SK-N-SH treated with all-trans-retinoic acid at 6 μM for 48 hours (cell line): ENCODE measurements around the gene MLXIP.

ENCODE experiments used
- ARNTL ChIP-seq: fragments of 450-650 bp; formaldehyde crosslinking; IDR thresholded peaks from 2 replicates; pipeline ENCODE4 v1.5.0; 2020; ENCODE audit warnings: low read depth, mild to moderate bottlenecking, moderate library complexity, borderline replicate concordance
- ESRRG ChIP-seq: fragments of 250-450 bp; sonication (Bioruptor Pico); IDR thresholded peaks from 2 replicates; pipeline ENCODE4 v1.6.1; 2021; ENCODE audit warnings: mild to moderate bottlenecking
- GLIS3 ChIP-seq: fragments of 250-450 bp; sonication (Bioruptor Pico); IDR thresholded peaks from 2 replicates; pipeline ENCODE4 v1.5.0; 2020; ENCODE audit warnings: mild to moderate bottlenecking, moderate library complexity
- ISL1 ChIP-seq: fragments of 250-450 bp; sonication (Bioruptor Pico); IDR thresholded peaks from 2 replicates; pipeline ENCODE4 v2.1.2; 2022; ENCODE audit warnings: mild to moderate bottlenecking, moderate library complexity
- OSR1 ChIP-seq: fragments of 250-450 bp; sonication (Bioruptor Pico); IDR thresholded peaks from 2 replicates; pipeline ENCODE4 v1.8.0; 2022; ENCODE audit warnings: moderate library complexity, mild to moderate bottlenecking, inconsistent platforms
- PPARA ChIP-seq: fragments of 250-450 bp; sonication (Bioruptor Pico); IDR thresholded peaks from 2 replicates; pipeline ENCODE4 v1.5.0; 2020; ENCODE audit warnings: mild to moderate bottlenecking, borderline replicate concordance
- RARB ChIP-seq: fragments of 250-450 bp; sonication (Bioruptor Pico); IDR thresholded peaks from 2 replicates; pipeline ENCODE4 v1.8.0; 2021; ENCODE audit warnings: mild to moderate bottlenecking, moderate library complexity
- SNAI2 ChIP-seq: fragments of 250-450 bp; sonication (Bioruptor Pico); IDR thresholded peaks from 2 replicates; pipeline ENCODE4 v1.5.0; 2020; ENCODE audit warnings: mild to moderate bottlenecking, moderate library complexity
- ZFP3 ChIP-seq: fragments of 250-450 bp; sonication (Bioruptor Pico); IDR thresholded peaks from 2 replicates; pipeline ENCODE4 v1.5.0; 2020; ENCODE audit warnings: mild to moderate bottlenecking, moderate library complexity
- ZNF70 ChIP-seq: fragments of 450-650 bp; formaldehyde crosslinking; IDR thresholded peaks from 2 replicates; pipeline ENCODE4 v1.5.0; 2020; ENCODE audit warnings: mild to moderate bottlenecking, moderate library complexity
- TF ChIP-seq, protein P1 (sequence below): fragments of 250-450 bp; sonication (Bioruptor Pico); IDR thresholded peaks from 2 replicates; pipeline ENCODE4 v1.5.1; 2021; ENCODE audit warnings: mild to moderate bottlenecking, moderate library complexity
- TF ChIP-seq, protein P2 (sequence below): fragments of 250-450 bp; sonication (Bioruptor Pico); IDR thresholded peaks from 2 replicates; pipeline ENCODE4 v1.8.0; 2020; ENCODE audit warnings: mild to moderate bottlenecking, moderate library complexity, borderline replicate concordance

DNA sequence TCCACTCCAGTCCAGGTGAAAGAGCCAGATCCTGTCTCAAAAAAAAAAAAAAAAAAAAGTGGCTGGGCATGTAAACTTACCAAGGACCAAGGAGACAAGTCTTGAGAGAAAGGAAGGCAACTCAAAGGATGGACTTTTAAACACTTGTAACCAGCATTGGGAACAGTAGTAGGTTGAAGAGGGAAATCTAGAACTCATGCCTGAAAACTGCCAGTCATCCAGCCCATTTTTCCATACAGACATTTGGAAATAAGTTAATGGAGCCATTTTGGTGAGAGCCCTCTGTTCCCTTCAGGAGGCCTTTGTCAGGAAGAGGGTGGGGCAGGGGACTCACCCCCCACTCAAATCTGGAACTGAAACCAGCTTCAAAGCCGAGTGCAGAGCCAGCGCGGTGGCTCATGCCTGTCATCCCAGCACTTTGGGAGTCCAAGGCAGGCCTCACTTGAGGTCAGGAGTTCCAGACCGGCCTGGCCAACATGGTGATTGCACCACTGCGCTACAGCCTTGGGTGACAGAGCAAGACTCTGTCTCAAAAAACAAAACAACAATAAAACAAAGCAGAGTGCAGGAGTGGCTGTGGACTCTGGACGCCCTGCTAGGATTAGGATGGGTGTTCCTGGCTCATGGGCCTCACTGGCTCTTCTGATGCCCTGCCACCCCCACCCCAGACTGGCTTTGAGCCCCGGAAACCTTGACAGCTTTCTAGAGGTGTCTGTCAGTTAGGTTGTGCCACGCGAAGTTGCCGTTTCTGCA is 1.6 kb upstream of the MLXIP start:
- TF ChIP-seq, protein P1, sequence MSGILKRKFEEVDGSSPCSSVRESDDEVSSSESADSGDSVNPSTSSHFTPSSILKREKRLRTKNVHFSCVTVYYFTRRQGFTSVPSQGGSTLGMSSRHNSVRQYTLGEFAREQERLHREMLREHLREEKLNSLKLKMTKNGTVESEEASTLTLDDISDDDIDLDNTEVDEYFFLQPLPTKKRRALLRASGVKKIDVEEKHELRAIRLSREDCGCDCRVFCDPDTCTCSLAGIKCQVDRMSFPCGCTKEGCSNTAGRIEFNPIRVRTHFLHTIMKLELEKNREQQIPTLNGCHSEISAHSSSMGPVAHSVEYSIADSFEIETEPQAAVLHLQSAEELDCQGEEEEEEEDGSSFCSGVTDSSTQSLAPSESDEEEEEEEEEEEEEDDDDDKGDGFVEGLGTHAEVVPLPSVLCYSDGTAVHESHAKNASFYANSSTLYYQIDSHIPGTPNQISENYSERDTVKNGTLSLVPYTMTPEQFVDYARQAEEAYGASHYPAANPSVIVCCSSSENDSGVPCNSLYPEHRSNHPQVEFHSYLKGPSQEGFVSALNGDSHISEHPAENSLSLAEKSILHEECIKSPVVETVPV (CRISPR knock-in tag): no peak
- TF ChIP-seq ARNTL: no peak
- TF ChIP-seq, protein P2, sequence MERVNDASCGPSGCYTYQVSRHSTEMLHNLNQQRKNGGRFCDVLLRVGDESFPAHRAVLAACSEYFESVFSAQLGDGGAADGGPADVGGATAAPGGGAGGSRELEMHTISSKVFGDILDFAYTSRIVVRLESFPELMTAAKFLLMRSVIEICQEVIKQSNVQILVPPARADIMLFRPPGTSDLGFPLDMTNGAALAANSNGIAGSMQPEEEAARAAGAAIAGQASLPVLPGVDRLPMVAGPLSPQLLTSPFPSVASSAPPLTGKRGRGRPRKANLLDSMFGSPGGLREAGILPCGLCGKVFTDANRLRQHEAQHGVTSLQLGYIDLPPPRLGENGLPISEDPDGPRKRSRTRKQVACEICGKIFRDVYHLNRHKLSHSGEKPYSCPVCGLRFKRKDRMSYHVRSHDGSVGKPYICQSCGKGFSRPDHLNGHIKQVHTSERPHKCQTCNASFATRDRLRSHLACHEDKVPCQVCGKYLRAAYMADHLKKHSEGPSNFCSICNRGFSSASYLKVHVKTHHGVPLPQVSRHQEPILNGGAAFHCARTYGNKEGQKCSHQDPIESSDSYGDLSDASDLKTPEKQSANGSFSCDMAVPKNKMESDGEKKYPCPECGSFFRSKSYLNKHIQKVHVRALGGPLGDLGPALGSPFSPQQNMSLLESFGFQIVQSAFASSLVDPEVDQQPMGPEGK (CRISPR knock-in tag): no peak
- no peak for TF ChIP-seq OSR1 (CRISPR knock-in tag)
- TF ChIP-seq SNAI2 (CRISPR knock-in tag): no peak
- no peak for TF ChIP-seq ZFP3
- no peak for TF ChIP-seq ISL1
- TF ChIP-seq RARB (CRISPR knock-in tag): no peak
- no peak for TF ChIP-seq ESRRG (CRISPR knock-in tag)
- TF ChIP-seq ZNF70 (CRISPR knock-in tag): no peak
- TF ChIP-seq GLIS3 (CRISPR knock-in tag): no peak
- TF ChIP-seq PPARA (CRISPR knock-in tag): no peak
